Glutamatergic neuron (in vitro differentiated cells): ENCODE measurements around the gene FAM83D. TPM values are rescaled to one million over a fixed set of nuclear protein-coding genes. Genes with fewer than 3 reads are reported as not detected.

ENCODE experiments used
- DNase-seq: peaks from one replicate; pipeline ENCODE4 v3.0.0; 2022
- H3K27ac Mint-ChIP-seq: one replicate; pipeline ENCODE4 v1.8.0; 2020; ENCODE audit warnings: mild to moderate bottlenecking, mixed read lengths, inconsistent platforms; ENCODE audit not compliant: unreplicated experiment
- H3K27me3 Mint-ChIP-seq: one replicate; pipeline ENCODE4 v1.8.0; 2020; ENCODE audit warnings: mild to moderate bottlenecking, moderate library complexity, mixed read lengths, inconsistent platforms; ENCODE audit not compliant: unreplicated experiment
- H3K36me3 Mint-ChIP-seq: one replicate; pipeline ENCODE4 v1.8.0; 2020; ENCODE audit warnings: mild to moderate bottlenecking, mixed read lengths, inconsistent platforms; ENCODE audit not compliant: unreplicated experiment
- H3K4me1 Mint-ChIP-seq: one replicate; pipeline ENCODE4 v1.8.0; 2020; ENCODE audit warnings: mild to moderate bottlenecking, low read depth, mixed read lengths, inconsistent platforms; ENCODE audit not compliant: unreplicated experiment
- H3K4me3 Mint-ChIP-seq: one replicate; pipeline ENCODE4 v1.8.0; 2020; ENCODE audit warnings: mild to moderate bottlenecking, mixed read lengths, inconsistent platforms; ENCODE audit not compliant: unreplicated experiment
- H3K9me3 Mint-ChIP-seq: one replicate; pipeline ENCODE4 v1.8.0; 2020; ENCODE audit warnings: mild to moderate bottlenecking, moderate library complexity, mixed read lengths, inconsistent platforms; ENCODE audit not compliant: unreplicated experiment
- CTCF ChIP-seq: fragments of 200-600 bp; sonication (generic); IDR thresholded peaks from one replicate; pipeline ENCODE4 v1.5.0; 2021; ENCODE audit not compliant: partially characterized antibody, unreplicated experiment
- total RNA-seq: library from RNA; stranded (reverse); fragmentation: NEBNext Ultra II Directional; extraction: Animal tissue kit (Norgen Biotek cat#: 25700); gene quantifications from one replicate; pipeline ENCODE4 v1.2.1, GENCODE V29; 2021; ENCODE audit not compliant: unreplicated experiment

FAM83D gene
- total RNA-seq, 1 donor from 2014 or later = 4.9 TPM

- peaks cover 3% of the 10 kb centered on the region for H3K27me3 Mint-ChIP-seq
- H3K36me3 Mint-ChIP-seq = peaks cover 6% of the 10 kb centered on the region
- H3K4me1 Mint-ChIP-seq = peaks cover 13% of the 10 kb centered on the region
- no peak for TF ChIP-seq CTCF
- DNase-seq = no peak
- H3K27ac Mint-ChIP-seq = no peak overlapping the region
- H3K4me3 Mint-ChIP-seq = no peak overlapping the region
- H3K9me3 Mint-ChIP-seq = peaks cover 9% of the 10 kb centered on the region
Observed at GRCh38 chr20:38902601-38903000, 23.6 kb upstream of the FAM83D start.

GRCh38 chr20:38903335-38903734 is 22.9 kb upstream of the FAM83D start:
- DNase-seq = no peak
- Mint-ChIP-seq H3K27ac (no peak overlapping the region), H3K9me3 (peaks cover 9% of the 10 kb centered on the region), H3K36me3 (peaks cover 6% of the 10 kb centered on the region), H3K4me1 (peaks cover 13% of the 10 kb centered on the region), H3K4me3 (no peak overlapping the region), H3K27me3 (peaks cover 3% of the 10 kb centered on the region)
- TF ChIP-seq CTCF = no peak

- Mint-ChIP-seq H3K27ac (no peak overlapping the region), H3K9me3 (peaks cover 7% of the 10 kb centered on the region), H3K4me1 (peaks cover 9% of the 10 kb centered on the region), H3K4me3 (no peak overlapping the region), H3K27me3 (peaks cover 3% of the 10 kb centered on the region), H3K36me3 (peaks cover 11% of the 10 kb centered on the region)
- DNase-seq = no peak
- no peak for TF ChIP-seq CTCF
Observed at GRCh38 chr20:38905375-38905774, 20.8 kb upstream of the FAM83D start.

- Mint-ChIP-seq H3K9me3 (peaks cover 6% of the 10 kb centered on the region), H3K27ac (no peak overlapping the region), H3K36me3 (peaks cover 11% of the 10 kb centered on the region), H3K4me3 (no peak overlapping the region), H3K27me3 (peaks cover 3% of the 10 kb centered on the region), H3K4me1 (no peaks in the 10 kb centered on the region)
- DNase-seq = no peak
- no peak for TF ChIP-seq CTCF
Observed at GRCh38 chr20:38907918-38908677, 18.1 kb upstream of the FAM83D start.

- no peak for DNase-seq
- Mint-ChIP-seq H3K27ac (no peak overlapping the region), H3K27me3 (no peaks in the 10 kb centered on the region), H3K4me1 (no peaks in the 10 kb centered on the region), H3K4me3 (no peak overlapping the region), H3K9me3 (peaks cover 4% of the 10 kb centered on the region), H3K36me3 (no peaks in the 10 kb centered on the region)
- TF ChIP-seq CTCF = no peak
Observed at GRCh38 chr20:38915355-38915754, 10.9 kb upstream of the FAM83D start.
